ENCODE measurements around the gene NHLRC2. TPM values are rescaled to one million over a fixed set of nuclear protein-coding genes. Genes with fewer than 3 reads are reported as not detected.
"Not testable (repeated sequence)": the region's sequence is repeated elsewhere in the genome, so short reads cannot be mapped to it uniquely, and the experiment has no call there.

NHLRC2 gene
- total and polyA plus RNA-seq, 2 donors (not counting 3 experiments of a cell fraction or from before 2014, with no cell fraction given) = 5.2 to 28.2 TPM

DNA sequence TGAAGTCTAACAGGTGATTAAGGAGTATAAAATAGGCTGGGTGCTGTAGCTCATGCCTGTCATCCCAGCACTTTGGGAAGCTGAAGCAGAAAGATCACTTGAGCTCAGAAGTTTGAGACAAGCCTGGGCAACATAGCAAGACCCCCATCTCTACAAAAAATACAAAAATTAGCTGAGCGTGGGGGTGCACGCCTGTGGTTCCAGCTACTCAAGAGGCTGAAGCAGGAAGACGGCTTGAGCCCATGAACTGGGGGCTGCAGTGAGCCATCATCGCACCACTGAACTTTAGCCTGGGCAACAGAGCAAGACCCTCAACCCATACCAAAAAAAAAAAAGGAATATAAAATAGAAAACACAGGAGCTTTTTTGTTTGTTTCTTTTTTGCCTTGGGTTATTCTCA, 48.0 kb upstream of the NHLRC2 start:
- no peak for TF ChIP-seq POLR2A (IDR thresholded peaks at IDR 0.05; ENCODE audit: low read depth, low read length)
- TF ChIP-seq EZH2 (IDR thresholded peaks at IDR 0.05; ENCODE audit: borderline replicate concordance, low read depth, low read length, severe bottlenecking) = no peak
- no peak for TF ChIP-seq JUN (IDR thresholded peaks at IDR 0.05; ENCODE audit: borderline replicate concordance, insufficient read depth, insufficient read length, low read depth)
- BruUV-seq (replicated peaks) = no TSS peak
- Histone ChIP-seq H3K4me2 (ENCODE audit: insufficient read depth, low read length) (no peak overlapping the region), H3K9ac (replicated peaks; ENCODE audit: extremely low read depth, insufficient read depth, low read length) (no peak overlapping the region), H3K4me3 (replicated peaks in 1 of 3; ENCODE audit: insufficient read depth in 1 of 3, low read depth in 1 of 3, low read length in 3 of 3) (no peak overlapping the region), H3K9me1 (replicated peaks; ENCODE audit: control insufficient read depth, extremely low read depth, insufficient read depth, low read length) (no peaks in the 10 kb centered on the region), H3K27ac (ENCODE audit: insufficient read depth, low read depth, low read length) (no peak overlapping the region), H4K20me1 (replicated peaks; ENCODE audit: control insufficient read depth, extremely low read depth, insufficient read depth, low read length) (no peaks in the 10 kb centered on the region), H3K4me1 (ENCODE audit: control insufficient read depth, extremely low read depth, insufficient read depth, low read length) (no peaks in the 10 kb centered on the region), H3K36me3 (ENCODE audit: control insufficient read depth in 2 of 2, extremely low read depth in 1 of 2, insufficient read depth in 2 of 2, low read length in 2 of 2) (no peaks in the 10 kb centered on the region), H3K9me3 (replicated peaks; ENCODE audit: control insufficient read depth, insufficient read depth, low read length) (no peaks in the 10 kb centered on the region), H2AFZ (ENCODE audit: low read depth, low read length) (no peak overlapping the region), H3K79me2 (ENCODE audit: control insufficient read depth, insufficient read depth, low read length) (no peaks in the 10 kb centered on the region), H3K27me3 (ENCODE audit: control insufficient read depth in 2 of 2, insufficient read depth in 2 of 2, low read length in 2 of 2) (peaks cover 3 to 9% of the 10 kb centered on the region in 2 experiments)
- no peak for DNase-seq (ENCODE audit: low read depth, low spot score)
- intact Hi-C loops (cut with micrococcal nuclease) = no loop called here
- CTCF ChIA-PET = interaction anchor here (0.8 to 1.3 kb wide), 3 partner anchors 24 to 296 kb away, joined by 3 read pairs; no protein-coding TSS in a partner anchor
- dilution Hi-C loops (cut with MboI; ENCODE audit: extremely low pct_ligation_motif_present, low sequenced_read_pairs) = loop anchor here (10.0 kb wide), 1 partner anchor 308 kb away; no protein-coding TSS in a partner anchor
- POLR2A ChIA-PET = no interaction called here
- FAIRE-seq = no peak

DNA sequence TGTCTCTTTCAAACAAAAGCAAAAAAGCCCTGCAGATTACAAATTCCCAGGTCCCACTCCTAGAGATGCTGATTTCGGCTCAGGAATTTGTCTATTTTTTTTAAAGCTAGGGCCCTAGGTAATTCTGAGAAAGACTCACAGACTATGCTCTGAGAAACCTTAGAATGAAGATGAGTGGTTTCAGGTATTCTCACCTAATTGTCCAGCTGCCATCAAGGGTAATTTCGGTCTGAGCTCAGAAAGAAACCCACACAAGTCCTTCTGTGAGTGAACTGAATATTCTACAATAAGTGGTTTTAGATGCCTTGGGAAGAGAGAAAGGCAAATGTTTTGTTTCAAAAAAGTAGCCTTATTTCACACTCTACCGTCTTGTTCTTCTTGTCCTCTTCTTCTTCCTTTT, 46.3 kb upstream of the NHLRC2 start:
- peak; percentile 40 for FAIRE-seq
- H3K9me1 ChIP-seq (replicated peaks; ENCODE audit: control insufficient read depth, extremely low read depth, insufficient read depth, low read length) = no peaks in the 10 kb centered on the region
- peaks cover 3 to 7% of the 10 kb centered on the region in 2 experiments for H3K27me3 ChIP-seq (ENCODE audit: control insufficient read depth in 2 of 2, insufficient read depth in 2 of 2, low read length in 2 of 2)
- H3K27ac ChIP-seq (ENCODE audit: insufficient read depth, low read depth, low read length) = no peak overlapping the region
- intact Hi-C loops (cut with micrococcal nuclease) = no loop called here
- H3K9me3 ChIP-seq (replicated peaks; ENCODE audit: control insufficient read depth, insufficient read depth, low read length) = no peaks in the 10 kb centered on the region
- BruUV-seq (replicated peaks) = no TSS peak
- no peaks in the 10 kb centered on the region for H3K36me3 ChIP-seq (ENCODE audit: control insufficient read depth in 2 of 2, extremely low read depth in 1 of 2, insufficient read depth in 2 of 2, low read length in 2 of 2)
- no peak overlapping the region for H3K9ac ChIP-seq (replicated peaks; ENCODE audit: extremely low read depth, insufficient read depth, low read length)
- DNase-seq (ENCODE audit: low read depth, low spot score) = no peak
- H4K20me1 ChIP-seq (replicated peaks; ENCODE audit: control insufficient read depth, extremely low read depth, insufficient read depth, low read length) = no peaks in the 10 kb centered on the region
- dilution Hi-C loops (cut with MboI; ENCODE audit: extremely low pct_ligation_motif_present, low sequenced_read_pairs) = loop anchor here (10.0 kb wide), 1 partner anchor 307 kb away; no protein-coding TSS in a partner anchor
- H2AFZ ChIP-seq (ENCODE audit: low read depth, low read length) = no peak overlapping the region
- ChIA-PET POLR2A (no interaction called here), CTCF (interaction anchor here (1.4 kb wide), 1 partner anchor 9 kb away, joined by 5 read pairs; no protein-coding TSS in a partner anchor)
- TF ChIP-seq GATA2 (IDR thresholded peaks at IDR 0.05; ENCODE audit: insufficient read depth, insufficient read length, low read depth, low read length) (no peak), POLR2A (IDR thresholded peaks at IDR 0.05; ENCODE audit: low read depth, low read length) (no peak), POLR2AphosphoS5 (IDR thresholded peaks at IDR 0.05; ENCODE audit: insufficient read depth, low read depth, low read length) (no peak), EZH2 (IDR thresholded peaks at IDR 0.05; ENCODE audit: borderline replicate concordance, low read depth, low read length, severe bottlenecking) (no peak), MYC (IDR thresholded peaks at IDR 0.05; ENCODE audit: low read depth, low read length) (no peak)
- no peak overlapping the region for H3K4me2 ChIP-seq (ENCODE audit: insufficient read depth, low read length)
- no peaks in the 10 kb centered on the region for H3K4me1 ChIP-seq (ENCODE audit: control insufficient read depth, extremely low read depth, insufficient read depth, low read length)
- no peak overlapping the region for H3K4me3 ChIP-seq (replicated peaks in 1 of 3; ENCODE audit: insufficient read depth in 1 of 3, low read depth in 1 of 3, low read length in 3 of 3)
- H3K79me2 ChIP-seq (ENCODE audit: control insufficient read depth, insufficient read depth, low read length) = no peaks in the 10 kb centered on the region

DNA sequence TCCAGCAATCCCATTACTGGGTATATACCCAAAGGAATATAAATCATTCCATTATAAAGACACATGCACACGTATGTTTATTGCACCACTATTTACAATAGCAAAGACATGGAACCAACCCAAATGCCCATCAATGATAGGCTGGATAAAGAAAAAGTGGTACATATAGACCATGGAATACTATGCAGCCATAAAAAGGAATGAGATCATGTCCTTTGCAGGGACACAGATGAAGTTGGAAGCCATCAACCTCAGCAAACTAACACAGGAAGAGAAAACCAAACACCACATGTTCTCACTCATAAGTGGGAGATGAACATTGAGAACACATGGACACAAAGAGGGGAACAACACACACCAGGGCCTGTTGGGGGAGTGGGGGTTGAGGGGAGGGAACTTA, 39.8 kb upstream of the NHLRC2 start:
- H3K9me1 ChIP-seq (replicated peaks; ENCODE audit: control insufficient read depth, extremely low read depth, insufficient read depth, low read length); CTCF ChIA-PET; POLR2A ChIA-PET; H3K4me2 ChIP-seq (ENCODE audit: insufficient read depth, low read length); H3K27ac ChIP-seq (ENCODE audit: insufficient read depth, low read depth, low read length); H3K27me3 ChIP-seq (ENCODE audit: control insufficient read depth in 2 of 2, insufficient read depth in 2 of 2, low read length in 2 of 2); FAIRE-seq; DNase-seq (ENCODE audit: low read depth, low spot score); H4K20me1 ChIP-seq (replicated peaks; ENCODE audit: control insufficient read depth, extremely low read depth, insufficient read depth, low read length); dilution Hi-C loops (cut with MboI; ENCODE audit: extremely low pct_ligation_motif_present, low sequenced_read_pairs); H3K36me3 ChIP-seq (ENCODE audit: control insufficient read depth in 2 of 2, extremely low read depth in 1 of 2, insufficient read depth in 2 of 2, low read length in 2 of 2); H3K4me1 ChIP-seq (ENCODE audit: control insufficient read depth, extremely low read depth, insufficient read depth, low read length); BruUV-seq (replicated peaks); H3K9ac ChIP-seq (replicated peaks; ENCODE audit: extremely low read depth, insufficient read depth, low read length); H3K4me3 ChIP-seq (replicated peaks in 1 of 3; ENCODE audit: insufficient read depth in 1 of 3, low read depth in 1 of 3, low read length in 3 of 3); H3K79me2 ChIP-seq (ENCODE audit: control insufficient read depth, insufficient read depth, low read length); H2AFZ ChIP-seq (ENCODE audit: low read depth, low read length); intact Hi-C loops (cut with micrococcal nuclease); H3K9me3 ChIP-seq (replicated peaks; ENCODE audit: control insufficient read depth, insufficient read depth, low read length): not testable (repeated sequence)

Data from endothelial cell of umbilical vein (primary cell).